NK-92 (cell line): ENCODE measurements around the gene KLF16.

ENCODE experiments used
- DNase-seq: peaks from one replicate; lab custom pipeline; 2025; ENCODE audit not compliant: unreplicated experiment; lab: John Stamatoyannopoulos, UW

Gene KLF16

GRCh38 chr19:1843646-1844394 is 19.6 kb downstream of the KLF16 start:
- no peak for DNase-seq

- no peak for DNase-seq
Observed at GRCh38 chr19:1843116-1843515, 20.3 kb downstream of the KLF16 start.

GRCh38 chr19:1841209-1841924 is 22.0 kb downstream of the KLF16 start:
- DNase-seq: no peak

- DNase-seq: no peak
Observed at GRCh38 chr19:1840541-1841115, 22.8 kb downstream of the KLF16 start.

GRCh38 chr19:1839658-1840540 is 23.5 kb downstream of the KLF16 start:
- DNase-seq: no peak

- DNase-seq: no peak
Observed at GRCh38 chr19:1837625-1838105, 25.7 kb downstream of the KLF16 start.

- no peak for DNase-seq
Observed at GRCh38 chr19:1837222-1837565, 26.2 kb downstream of the KLF16 start.

GRCh38 chr19:1836458-1837221 is 26.7 kb downstream of the KLF16 start:
- no peak for DNase-seq

GRCh38 chr19:1833540-1833939 is 29.8 kb downstream of the KLF16 start:
- no peak for DNase-seq

GRCh38 chr19:1832046-1832663 is 31.2 kb downstream of the KLF16 start:
- DNase-seq: no peak

- no peak for DNase-seq
Observed at GRCh38 chr19:1830978-1831377, 32.4 kb downstream of the KLF16 start.

GRCh38 chr19:1830568-1830967 is 32.8 kb downstream of the KLF16 start:
- no peak for DNase-seq

GRCh38 chr19:1829958-1830357 is 33.4 kb downstream of the KLF16 start:
- no peak for DNase-seq

- no peak for DNase-seq
Observed at GRCh38 chr19:1828279-1829238, 34.8 kb downstream of the KLF16 start.

- no peak for DNase-seq
Observed at GRCh38 chr19:1827566-1828278, 35.7 kb downstream of the KLF16 start.

GRCh38 chr19:1826557-1827521 is 36.5 kb downstream of the KLF16 start:
- no peak for DNase-seq

- no peak for DNase-seq
Observed at GRCh38 chr19:1825909-1826556, 37.3 kb downstream of the KLF16 start.
